ENCODE data around the gene ZFAND4.
A peak's percentile ranks its signal among the peaks of the same experiment; 100 is the strongest.
"Not testable (repeated sequence)": the region's sequence is repeated elsewhere in the genome, so short reads cannot be mapped to it uniquely, and the experiment has no call there.

ZFAND4 gene

DNA sequence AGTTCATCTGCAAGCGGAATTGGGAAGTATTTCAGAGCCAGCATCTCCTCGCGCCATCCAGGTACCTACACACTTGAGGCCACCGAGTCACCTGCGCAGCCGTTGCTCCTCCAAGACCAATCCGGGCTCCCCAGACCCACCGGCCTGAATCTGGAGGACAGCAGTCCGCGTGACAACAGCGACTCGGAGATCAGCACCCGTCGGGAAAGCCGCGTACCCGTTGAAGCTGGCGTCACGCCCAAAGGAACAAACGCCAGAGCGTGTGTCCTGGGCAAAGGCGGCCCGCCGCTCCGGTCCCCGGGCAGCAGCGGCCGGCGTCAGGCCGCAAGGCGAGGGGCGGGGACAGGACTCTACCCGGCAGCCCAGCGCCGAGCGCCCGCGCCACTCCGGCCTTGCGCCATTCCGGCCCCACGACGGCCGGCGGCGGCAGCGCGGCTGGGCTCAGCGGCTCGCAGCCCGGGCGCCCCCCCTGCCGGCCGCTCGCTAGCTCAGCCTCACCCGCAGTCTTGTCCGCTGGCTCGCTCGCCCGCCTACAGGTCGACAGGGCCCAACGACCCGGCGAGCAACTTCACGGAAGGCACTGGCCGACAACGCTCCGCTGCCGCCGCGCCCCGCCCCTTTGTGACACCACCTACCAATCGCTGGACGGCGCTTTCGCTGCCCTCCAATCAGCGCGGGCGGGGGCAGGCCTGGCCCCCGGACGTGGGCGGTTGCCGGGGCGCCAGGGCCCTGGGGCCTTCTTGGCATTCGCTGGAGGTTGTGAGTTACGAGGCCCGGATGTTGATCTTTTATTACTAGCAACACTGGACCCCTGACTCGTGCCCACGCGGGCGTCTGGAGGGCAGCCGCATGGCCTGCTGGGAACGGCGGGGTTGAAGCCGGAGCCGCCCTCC is at the start of gene ZFAND4:
Gene ZFAND4 (minus strand): TSS at position 592 of the 893 bp plus-strand sequence. CDS start 9,047 bp downstream, outside the sequence.
- peak; percentile 95 for DNase-seq

DNA sequence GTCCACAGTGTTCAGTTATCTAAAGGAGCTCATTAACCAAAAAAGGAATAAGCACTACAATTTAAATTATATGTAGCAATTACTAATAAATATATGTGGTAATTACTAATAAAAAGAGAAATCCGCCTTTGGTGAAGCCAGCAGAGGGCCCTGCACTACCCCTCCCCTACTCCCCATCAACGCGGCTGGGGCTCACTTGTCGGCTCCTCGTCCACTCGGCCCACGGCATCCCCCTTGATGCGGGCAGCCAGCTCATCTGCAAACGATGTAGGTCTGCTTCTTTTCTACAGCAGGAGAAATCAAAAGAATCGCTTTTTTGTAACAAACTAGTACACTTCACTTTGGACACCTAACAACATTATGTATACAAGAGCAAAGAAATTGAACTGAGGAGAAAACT is 48.9 kb upstream of the ZFAND4 start:
- DNase-seq, result not testable (repeated sequence)

DNA sequence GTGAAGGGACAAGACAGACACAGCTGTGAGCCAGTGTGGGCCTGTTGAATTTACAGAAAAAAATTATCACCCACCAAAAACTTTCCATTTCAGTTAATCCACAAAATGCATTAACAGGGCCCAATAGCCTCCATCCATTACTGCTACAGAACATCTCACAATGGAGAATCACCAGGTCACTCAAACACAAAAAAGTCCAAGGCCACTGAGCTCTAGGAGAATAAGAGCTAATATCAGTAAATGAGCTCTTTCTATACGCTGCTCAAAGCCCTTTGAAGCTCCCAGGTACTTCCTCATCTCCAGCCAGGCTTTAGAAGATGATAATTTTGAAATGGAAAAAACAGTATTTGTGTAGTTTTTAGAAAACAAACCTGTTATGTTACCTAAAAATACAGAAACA is 45.1 kb upstream of the ZFAND4 start:
- not testable (repeated sequence) for DNase-seq

DNA sequence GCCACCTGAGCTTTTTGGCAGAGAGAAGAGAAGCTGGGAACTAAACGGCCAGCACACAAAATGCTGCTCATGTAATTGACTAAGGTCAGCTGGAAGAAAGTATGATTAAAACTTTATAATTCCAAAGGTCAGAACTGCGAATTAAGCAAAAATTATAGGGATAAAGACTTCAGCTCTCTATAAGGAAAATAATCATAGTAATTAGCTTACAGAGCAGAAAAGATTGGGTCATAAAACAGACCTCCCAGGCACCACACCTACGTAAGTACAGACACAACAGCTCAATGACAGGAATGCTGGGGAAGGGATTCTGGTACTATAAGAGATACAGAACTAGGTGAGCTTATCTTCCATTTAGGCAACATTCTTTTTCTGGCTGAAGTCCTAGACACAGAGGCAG is 44.5 kb upstream of the ZFAND4 start:
- DNase-seq, result not testable (repeated sequence)

DNA sequence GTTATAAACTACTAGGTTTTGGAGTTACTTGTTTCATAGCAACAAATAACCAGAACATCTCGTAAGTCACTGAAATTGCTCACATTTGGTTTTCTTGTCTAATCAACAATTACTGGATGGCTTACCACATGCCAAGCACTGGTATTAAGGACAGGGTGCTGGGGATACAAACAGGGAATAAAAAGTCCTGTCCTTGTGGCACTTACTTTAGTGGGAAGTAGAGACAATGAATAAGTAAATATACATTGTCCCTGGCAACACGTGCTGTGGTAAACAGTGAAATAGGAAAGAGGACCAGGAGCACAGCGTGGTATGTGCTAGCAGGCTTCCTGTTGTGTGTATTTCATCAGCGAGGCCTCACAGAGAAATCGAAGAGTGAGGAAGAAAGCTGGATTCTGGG is 38.7 kb upstream of the ZFAND4 start:
- DNase-seq, result not testable (repeated sequence)

DNA sequence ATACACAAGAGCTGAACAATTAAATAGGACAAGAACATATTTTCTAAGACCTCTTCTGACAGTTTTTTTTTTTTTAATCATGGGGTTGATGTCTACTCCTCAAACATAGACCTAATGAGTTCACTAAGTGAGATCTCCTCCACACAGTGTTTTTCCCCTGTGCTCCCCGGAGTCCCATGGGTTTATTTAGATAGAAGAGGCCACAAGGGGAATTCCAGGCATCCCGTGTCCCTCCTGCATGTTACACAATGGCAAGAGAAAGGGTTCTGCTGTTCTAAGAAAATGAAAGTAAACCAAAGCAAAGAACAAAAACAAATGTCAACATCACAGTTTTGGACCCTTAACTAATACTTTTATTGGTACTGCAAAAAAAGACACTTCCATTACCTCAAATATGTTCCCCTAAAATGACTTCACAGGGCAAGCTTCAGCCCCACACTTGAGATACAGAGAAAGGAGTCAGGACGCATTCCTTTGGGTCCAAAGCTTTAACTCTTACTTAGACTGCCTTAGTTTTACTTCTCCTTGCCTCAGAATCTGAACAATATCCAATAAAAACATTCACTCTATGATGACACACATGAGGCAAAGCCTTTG is 37.7 kb upstream of the ZFAND4 start:
- DNase-seq, result not testable (repeated sequence)

DNA sequence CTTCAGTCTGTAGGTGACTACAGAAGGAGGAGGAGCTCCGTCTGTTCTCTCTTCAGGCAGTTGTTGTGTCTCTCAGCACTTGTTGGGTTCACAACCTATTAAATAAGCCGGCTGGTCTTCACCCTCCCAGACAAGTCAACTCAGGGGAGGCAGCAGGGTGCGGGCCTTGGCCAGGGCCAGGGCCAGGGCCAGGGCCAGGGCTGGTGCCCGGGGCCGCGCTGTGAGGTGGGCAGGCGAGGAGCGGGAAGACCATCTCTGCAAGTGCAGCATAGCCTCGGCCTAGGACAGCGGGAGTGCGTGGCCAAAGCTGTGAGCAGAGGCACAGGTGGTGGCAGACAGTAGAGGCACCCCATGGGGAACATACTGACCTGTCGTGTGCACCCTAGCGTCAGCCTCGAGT is 5.9 kb upstream of the ZFAND4 start:
- not testable (repeated sequence) for DNase-seq

DNA sequence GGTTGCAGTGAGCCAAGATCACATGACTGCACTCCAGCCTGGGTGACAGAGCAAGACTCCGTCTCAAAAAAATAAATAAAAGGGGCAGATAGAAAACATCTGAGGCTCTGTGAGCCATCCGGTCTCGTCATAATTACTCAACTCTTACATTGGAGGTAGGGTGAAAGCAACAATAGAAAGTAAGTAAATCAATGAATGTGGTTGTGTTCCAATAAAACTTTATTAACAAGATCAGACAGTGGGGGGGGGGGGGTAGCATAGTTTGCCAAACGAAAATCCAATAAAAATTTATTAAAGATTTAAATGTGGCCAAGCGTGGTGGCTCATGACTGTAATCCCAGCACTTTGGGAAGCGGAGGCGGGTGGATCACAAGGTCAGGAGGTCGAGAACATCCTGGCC is 2.8 kb upstream of the ZFAND4 start:
- DNase-seq, result no peak

DNA sequence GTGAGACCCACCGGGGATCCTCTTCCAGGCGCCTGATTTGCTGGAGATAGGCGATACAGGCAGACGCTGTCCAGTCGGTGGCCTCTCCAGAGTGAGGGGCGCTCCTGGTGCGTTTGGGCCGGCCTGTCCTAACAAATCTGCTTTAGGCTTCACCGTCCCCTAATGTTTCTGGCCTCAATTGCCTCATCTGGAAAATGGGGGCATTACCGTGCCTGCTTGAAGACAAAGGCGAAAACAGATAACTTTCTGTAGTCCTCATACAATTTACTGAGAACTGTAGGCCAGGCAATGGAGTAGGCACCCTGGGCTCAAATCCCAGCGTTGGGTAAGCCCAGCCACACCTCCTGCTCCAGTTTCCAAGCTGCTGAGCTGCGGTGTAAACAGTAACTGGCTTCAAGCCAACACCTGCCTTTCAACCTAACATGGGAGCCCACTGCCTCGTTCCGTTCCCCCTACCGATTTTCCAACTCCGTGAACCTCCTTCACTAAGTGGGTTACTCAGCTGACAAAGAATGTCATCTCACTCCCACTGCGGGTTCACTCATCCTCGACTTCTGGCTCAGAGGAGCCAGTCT is 589 bp upstream of the ZFAND4 start:
- DNase-seq, result peak; percentile 25

DNA sequence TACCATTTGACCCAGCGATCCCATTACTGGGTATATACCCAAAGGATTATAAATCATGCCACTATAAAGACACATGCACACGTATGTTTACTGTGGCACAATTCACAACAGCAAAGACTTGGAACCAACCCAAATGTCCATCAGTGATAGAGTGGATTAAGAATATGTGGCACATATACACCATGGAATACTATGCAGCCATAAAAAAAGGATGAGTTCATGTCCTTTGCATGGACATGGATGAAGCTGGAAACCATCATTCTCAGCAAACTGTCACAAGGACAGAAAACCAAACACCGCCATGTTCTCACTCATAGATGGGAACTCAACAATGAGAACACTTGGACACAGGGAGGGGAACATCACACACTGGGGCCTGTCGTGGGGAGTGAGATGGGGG is 1.3 kb downstream of the ZFAND4 start:
- not testable (repeated sequence) for DNase-seq

DNA sequence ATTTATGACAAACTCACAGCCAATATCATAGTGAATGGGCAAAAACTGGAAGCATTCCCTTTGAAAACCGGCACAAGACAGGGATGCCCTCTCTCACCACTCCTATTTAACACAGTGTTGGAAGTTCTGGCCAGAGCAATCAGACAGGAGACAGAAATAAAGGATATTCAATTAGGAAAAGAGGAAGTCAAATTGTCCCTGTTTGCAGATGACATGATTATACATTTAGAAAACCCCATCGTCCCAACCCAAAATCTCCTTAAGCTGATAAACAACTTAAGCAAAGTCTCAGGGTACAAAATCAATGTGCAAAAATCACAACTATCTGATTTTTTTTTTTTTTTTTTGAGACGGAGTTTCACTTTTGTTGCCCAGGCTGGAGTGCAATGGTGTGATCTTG is 2.7 kb downstream of the ZFAND4 start:
- not testable (repeated sequence) for DNase-seq

DNA sequence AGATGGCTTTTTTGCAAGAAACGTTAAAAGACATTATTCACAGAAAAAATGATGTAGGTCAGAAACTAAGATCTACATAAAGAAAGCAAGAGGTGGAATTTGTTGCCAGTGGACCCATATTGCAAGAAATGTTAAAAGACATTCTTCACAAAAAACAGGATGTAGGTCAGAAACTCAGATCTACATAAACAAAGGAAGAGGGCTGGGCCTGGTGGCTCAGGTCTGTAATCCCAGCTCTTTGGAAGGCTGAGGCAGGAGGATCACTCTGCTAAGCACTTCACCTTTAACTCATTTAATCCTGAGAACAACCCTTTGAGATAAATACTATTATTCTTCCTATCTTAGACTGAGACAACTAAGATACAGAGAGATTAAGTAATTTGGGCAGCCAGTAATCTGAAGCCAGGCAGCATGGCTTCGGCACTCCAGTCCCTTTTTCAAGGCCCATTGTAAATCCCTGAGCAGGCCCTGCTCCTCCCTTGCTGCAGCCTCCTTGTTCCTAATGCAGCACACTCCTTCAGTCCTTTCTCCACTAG is 11.6 kb downstream of the ZFAND4 start:
- no peak for DNase-seq

DNA sequence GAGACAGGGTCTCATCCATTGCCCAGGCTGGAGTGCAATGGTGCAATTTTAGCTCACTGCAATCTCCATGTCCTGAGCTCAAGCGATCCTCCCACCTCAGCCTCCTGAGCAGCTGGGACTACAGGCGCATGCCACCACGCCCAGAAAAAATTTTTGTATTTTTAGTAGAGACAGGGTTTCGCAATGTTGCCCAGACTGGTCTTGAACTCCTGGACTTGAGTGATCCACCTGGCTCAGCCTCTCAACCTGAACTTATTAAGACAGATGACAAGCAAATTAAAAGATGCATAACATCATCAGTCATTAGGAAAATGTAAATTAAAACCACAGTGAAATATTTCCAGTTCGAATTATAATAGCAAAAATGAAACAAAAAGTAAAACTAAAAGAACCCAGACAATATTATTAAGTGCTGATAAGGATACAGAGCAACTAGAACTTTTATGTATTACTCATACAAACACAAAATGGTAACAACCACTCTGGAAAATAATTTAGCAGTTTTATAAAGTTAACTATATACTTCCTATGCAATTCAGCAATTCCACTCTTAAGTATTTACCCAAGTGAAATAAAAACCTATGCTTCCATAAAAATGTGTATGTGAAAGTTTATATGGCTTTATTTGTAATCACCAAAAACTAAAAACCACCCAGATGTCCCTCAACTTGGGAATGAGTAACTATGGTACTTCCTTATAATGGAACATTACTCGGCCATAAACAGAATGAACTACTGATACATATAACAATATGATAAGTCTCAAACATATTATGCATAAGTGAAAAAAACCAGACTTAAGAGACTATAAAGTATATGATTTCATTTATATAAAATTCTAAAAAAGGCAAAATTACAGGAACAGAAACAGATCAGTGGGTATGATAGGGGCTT is 15.3 kb downstream of the ZFAND4 start:
- DNase-seq, result no peak

DNA sequence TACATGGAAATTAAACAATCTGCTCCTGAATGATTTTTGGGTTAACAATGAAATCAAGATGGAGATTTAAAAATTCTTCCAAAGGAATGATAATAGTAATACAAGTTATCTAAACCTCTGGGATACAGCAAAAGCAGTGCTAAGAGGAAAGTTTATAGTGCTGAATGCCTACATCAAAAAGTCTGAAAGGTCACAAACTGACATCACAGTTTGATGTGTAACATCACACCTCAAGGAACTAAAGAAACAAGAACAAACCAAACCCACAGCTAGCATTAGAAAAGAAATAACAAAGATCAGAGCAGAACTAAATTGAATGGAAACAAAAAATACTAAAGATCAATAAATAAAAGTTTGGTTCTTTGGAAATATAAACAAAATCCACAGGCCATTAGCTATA is 17.4 kb downstream of the ZFAND4 start:
- DNase-seq, result no peak

DNA sequence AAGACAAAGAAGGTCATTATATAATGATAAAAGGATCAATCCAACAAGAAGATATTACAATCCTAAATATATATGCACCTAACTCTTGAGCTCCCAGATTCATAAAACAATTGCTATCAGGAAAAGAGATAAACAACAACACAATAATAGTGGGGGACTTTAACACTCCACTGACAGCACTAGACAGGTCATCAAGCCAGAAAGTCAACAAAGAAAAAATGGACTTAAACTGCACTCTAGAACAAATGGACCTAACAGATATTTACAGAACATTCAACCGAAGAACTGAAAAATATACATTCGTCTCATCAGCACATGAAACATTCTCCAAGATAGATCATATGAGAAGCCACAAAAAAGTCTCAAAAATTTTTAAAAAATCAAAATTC is 17.8 kb downstream of the ZFAND4 start:
- not testable (repeated sequence) for DNase-seq

DNA sequence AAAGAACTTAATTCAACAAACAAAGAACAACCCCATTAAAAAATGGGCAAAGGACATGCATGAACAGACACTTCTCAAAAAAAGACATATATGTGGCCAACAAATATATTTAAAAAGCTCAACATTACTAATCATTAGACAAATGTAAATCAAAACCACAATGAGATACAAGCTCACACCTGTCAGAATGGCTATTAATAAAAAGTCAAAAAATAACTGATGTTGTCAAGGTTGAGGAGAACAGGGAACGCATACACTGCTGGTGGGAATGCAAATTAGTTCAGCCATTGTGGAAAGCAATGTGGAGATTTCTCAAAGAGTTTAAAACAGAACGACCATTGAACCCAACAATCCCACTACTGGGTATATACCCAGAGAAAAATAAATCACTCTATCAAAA is 19.1 kb downstream of the ZFAND4 start:
- DNase-seq, result no peak

DNA sequence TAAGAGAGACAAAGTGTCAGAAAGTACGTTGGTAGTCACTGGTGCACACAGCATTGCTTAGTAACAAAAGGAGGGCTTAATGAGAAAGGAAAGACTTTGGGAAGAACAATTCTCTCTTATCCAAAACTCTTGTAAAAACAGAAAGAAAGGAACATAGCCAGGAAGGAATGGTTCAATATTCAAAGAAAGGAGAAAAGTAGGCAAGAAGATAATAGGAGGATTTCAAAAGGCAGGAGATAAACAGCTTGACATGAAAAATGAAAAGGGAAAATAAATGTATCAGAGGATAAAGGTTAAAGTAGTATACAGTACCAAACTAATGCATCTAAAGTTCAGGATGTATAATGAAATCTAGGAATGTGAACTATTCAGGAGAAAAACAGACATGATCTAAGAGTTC is 20.1 kb downstream of the ZFAND4 start:
- no peak for DNase-seq

DNA sequence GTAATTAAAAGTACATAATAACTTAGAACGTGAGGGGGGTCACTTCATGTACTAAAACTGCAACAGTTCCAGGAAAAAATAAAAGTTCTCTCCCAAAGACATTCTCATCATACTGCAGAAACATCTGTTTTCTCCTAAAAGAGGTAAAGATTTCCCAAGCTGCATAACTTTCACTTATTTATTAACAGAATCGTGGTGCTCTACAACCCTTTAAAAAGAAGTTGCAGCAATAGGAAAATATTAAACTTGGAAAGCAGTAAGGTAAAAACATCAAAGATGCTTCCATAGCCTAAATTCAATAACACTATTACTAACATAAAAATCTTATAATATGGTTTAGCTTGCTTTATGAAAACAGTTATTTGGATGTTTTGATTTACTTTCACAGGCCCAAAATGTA is 23.3 kb downstream of the ZFAND4 start:
- no peak for DNase-seq

DNA sequence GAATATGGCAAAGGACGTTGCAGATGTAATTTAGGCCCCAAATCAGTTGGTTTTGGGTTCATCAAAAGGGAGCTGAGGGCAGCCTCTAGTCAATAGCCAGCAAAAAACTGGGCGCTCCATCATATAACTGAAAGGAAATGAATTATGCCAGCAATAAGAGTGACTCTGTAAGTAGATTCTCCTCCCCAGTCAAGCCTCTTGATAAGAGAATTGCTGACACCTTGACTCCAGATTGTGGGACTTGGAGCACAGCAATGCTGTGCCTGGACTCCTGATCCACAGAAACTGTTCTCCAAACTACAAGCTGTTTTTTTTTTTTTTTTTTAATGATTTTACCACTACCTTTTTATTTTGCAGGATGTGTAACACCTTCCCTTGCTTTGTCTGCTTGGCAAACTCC is 25.5 kb downstream of the ZFAND4 start:
- DNase-seq, result no peak

DNA sequence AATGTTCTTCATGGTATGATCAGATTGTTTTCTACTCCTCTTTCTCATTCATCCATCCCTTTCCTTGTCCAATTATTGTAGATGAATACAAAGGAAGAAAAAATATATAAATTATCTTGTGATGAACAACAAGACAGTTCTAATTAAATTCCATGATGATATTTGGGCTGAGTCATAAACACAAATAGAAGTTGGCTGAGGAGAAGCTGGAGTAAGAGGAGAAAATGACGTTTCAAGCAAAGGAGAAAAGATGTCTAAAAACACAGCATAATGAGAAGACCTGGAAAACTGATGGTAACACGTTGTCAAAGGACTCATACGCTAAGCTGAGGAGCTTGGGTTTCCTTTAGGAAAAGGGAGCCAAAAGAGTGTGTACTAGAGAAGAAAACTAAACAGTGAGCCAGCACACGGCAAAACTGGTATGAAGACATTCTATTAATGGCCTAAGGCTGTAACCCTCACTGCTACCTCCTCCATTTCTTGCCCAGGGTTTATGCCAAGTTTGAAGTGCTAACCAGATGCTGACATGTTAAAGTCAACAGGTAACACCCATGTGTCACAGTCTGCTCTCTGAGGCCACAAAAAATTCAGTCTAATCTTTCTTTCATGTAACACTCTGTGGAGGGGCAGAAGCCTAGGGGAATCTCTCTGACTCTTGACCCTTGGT is 26.1 kb downstream of the ZFAND4 start:
- DNase-seq, result no peak

DNA sequence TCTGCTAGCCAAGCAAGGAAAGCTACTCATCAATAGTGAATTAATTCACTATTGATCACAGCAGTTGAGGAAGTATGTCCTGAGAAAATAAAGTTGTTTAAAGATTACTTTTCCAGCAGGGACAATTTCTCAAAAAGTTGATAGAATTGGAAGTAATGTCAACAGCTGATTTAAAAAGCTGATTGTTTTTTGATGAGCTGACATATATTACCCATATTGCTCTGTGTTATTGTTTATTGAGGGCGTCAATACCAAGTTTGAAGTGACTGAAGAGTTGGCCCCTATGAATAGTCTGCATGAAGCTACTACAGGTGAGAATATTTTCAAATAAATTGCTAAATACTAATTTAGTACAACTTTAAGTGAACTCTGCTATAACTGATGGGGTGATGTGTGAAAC is 28.0 kb downstream of the ZFAND4 start:
- DNase-seq, result no peak

DNA sequence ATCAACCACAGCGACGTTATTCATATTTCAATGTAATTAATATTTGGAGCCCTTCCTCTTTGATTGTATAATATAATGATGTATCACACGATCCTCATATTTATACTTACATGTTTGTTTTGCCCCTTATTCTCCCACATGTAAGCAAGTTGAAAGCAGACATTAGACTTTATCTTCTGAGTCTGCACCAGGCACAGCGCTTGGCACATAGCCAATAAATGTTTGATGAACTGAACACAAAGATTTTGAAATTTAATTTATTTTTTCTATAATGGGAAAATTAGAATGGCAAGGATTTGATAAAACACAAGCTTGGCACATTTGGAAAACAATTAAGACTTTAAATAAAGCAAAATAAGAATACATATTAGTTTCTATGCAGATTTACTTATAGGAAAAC is 31.6 kb downstream of the ZFAND4 start:
- DNase-seq, result no peak

Data from NCI-H774 (cell line).